Upper lobe of right lung (tissue), 1 donor: ENCODE results near the gene OMA1. TPM values are rescaled to one million over a fixed set of nuclear protein-coding genes. Genes with fewer than 3 reads are reported as not detected.
A peak's percentile ranks its signal among the peaks of the same experiment; 100 is the strongest.

ENCODE experiments used
- ATAC-seq: fragments of 200-7000 bp; cut with Tn5 transposase; one replicate; pipeline ENCODE4 v1.9.1; 2020; ENCODE audit warnings: mild to moderate bottlenecking, moderate library complexity
- DNase-seq: peaks from one replicate; pipeline ENCODE4 v3.0.0-alpha.2; 2020
- H3K27ac ChIP-seq: fragments of 200-600 bp; one replicate; pipeline ENCODE4 v1.8.0; 2022
- H3K27me3 ChIP-seq: fragments of 200-600 bp; one replicate; pipeline ENCODE4 v1.8.0; 2022; ENCODE audit warnings: mild to moderate bottlenecking
- H3K36me3 ChIP-seq: fragments of 200-600 bp; one replicate; pipeline ENCODE4 v1.8.0; 2022
- H3K4me1 ChIP-seq: fragments of 200-600 bp; one replicate; pipeline ENCODE4 v1.8.0; 2022
- H3K4me3 ChIP-seq: fragments of 200-600 bp; one replicate; pipeline ENCODE4 v1.8.0; 2022; ENCODE audit warnings: mild to moderate bottlenecking
- H3K9me3 ChIP-seq: fragments of 200-600 bp; one replicate; pipeline ENCODE4 v1.8.0; 2022
- intact Hi-C: fragments of 100-400 bp; cut with DNase I; formaldehyde crosslinking; loops from one replicate; pipeline ENCODE4 v1.11.0; 2022
- total RNA-seq: library from RNA; stranded (reverse); fragmentation: NEBNext Ultra II Directional; extraction: Animal tissue kit (Norgen Biotek cat#: 25700); gene quantifications from one replicate; pipeline ENCODE4 v1.2.1, GENCODE V29; 2021
- TF ChIP-seq, protein P1 (sequence below): fragments of 200-600 bp; IDR thresholded peaks from one replicate; pipeline ENCODE4 v1.8.0; 2022; ENCODE audit warnings: antibody characterized with exemption
- donor health status: DM: no; HTN: yes; CAD: no; lungs with severe emphysema.

OMA1 gene
- total RNA-seq, 1 donor from 2014 or later = 31.3 TPM

DNA sequence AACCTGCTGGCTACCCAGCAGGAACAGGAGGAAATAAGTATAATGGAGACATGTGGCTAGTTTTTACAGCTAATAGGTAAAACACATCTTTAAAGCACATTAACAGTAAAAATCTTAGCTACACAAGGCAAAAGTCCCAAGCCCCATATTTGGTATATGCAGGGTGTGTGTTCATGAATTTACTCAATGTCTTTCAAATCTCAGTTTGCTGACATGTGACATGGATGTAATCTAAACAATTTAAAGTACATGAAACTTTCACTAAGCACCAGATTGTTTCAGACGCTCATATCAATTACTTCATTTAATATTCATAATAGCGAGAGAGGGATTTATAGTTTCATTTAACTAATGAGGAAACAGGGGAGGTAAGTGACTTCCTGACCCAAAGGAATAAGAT, 26.6 kb upstream of the OMA1 start:
- ATAC-seq (no peak), DNase-seq (no peak)
- peak overlapping the region; percentile 58 for H3K27ac ChIP-seq
- H3K27me3 ChIP-seq = no peaks in the 10 kb centered on the region
- intact Hi-C loops = no loop called here
- TF ChIP-seq, protein P1, sequence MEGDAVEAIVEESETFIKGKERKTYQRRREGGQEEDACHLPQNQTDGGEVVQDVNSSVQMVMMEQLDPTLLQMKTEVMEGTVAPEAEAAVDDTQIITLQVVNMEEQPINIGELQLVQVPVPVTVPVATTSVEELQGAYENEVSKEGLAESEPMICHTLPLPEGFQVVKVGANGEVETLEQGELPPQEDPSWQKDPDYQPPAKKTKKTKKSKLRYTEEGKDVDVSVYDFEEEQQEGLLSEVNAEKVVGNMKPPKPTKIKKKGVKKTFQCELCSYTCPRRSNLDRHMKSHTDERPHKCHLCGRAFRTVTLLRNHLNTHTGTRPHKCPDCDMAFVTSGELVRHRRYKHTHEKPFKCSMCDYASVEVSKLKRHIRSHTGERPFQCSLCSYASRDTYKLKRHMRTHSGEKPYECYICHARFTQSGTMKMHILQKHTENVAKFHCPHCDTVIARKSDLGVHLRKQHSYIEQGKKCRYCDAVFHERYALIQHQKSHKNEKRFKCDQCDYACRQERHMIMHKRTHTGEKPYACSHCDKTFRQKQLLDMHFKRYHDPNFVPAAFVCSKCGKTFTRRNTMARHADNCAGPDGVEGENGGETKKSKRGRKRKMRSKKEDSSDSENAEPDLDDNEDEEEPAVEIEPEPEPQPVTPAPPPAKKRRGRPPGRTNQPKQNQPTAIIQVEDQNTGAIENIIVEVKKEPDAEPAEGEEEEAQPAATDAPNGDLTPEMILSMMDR = no peak
- no peaks in the 10 kb centered on the region for H3K9me3 ChIP-seq
- H3K36me3 ChIP-seq = no peaks in the 10 kb centered on the region
- peaks cover 10% of the 10 kb centered on the region for H3K4me1 ChIP-seq
- no peak overlapping the region for H3K4me3 ChIP-seq

DNA sequence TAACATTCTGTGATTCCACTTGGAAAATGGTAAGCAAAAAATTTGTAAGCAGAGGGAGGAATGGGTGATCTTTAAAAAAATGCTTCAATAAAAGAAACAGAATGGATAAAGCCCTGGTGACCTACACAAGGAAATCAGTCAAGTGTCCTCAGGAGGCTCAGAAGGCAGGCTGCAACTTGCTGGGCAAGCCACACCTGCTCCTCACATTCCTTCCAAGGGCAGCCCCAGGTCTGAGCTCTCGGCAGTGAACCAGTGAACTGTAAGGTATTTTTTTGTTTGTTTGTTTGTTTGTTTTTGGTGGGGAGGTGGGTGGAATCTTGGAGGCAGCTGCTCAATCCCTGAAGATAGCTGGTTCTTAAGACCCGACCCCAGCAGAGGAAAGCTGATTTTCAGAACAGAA, 26.2 kb upstream of the OMA1 start:
- Histone ChIP-seq H3K36me3 (no peaks in the 10 kb centered on the region), H3K9me3 (no peaks in the 10 kb centered on the region), H3K4me3 (no peak overlapping the region), H3K27ac (peak overlapping the region; percentile 58), H3K4me1 (peaks cover 10% of the 10 kb centered on the region), H3K27me3 (no peaks in the 10 kb centered on the region)
- intact Hi-C loops = no loop called here
- TF ChIP-seq, protein P1 = no peak
- ATAC-seq = peak; percentile 51
- peak; percentile 67 for DNase-seq

DNA sequence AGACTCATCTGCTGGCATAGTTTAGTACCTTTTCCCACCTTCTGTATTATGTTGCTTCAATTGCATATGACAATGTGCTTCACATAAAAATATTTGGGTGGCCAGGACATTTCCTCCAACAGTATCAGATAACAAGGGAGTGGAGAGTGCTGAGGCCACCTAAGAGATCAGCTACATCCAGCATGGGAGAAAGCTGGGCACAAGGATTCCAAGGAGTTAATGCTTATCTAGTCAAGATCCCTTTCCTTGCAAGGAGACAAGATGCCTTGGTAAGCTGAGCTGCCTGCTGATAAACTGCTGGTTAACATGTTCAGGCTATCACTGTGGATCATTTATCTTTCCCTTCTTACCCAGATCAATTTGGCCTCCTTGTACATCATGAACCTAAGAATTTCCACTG, 25.1 kb upstream of the OMA1 start:
- Histone ChIP-seq H3K4me1 (peaks cover 10% of the 10 kb centered on the region), H3K36me3 (no peaks in the 10 kb centered on the region), H3K27me3 (no peaks in the 10 kb centered on the region), H3K27ac (no peak overlapping the region), H3K4me3 (no peak overlapping the region), H3K9me3 (no peaks in the 10 kb centered on the region)
- TF ChIP-seq, protein P1 = no peak
- DNase-seq (no peak), ATAC-seq (no peak)
- intact Hi-C loops = no loop called here

DNA sequence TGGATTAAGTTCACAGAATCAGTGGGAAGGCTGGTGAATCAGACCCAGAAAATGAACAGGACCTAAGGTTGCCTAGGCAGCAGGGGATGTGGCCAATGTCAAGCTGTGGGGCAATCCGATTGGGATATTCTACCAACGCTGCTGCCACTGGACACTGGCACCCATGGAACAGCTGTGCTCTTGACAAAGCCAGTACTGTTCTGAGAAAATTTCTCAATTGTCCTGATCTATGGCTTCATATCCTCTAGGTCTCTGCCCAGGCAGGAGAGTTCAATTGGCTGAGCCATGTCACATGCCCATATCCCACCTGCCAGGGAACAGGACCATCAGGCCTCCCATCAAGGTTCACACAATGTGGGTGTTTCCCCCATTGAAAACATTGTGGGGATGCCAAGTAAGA, 24.3 kb upstream of the OMA1 start:
- ATAC-seq (no peak), DNase-seq (no peak)
- intact Hi-C loops = no loop called here
- TF ChIP-seq, protein P1 = no peak
- Histone ChIP-seq H3K27ac (no peak overlapping the region), H3K9me3 (no peaks in the 10 kb centered on the region), H3K27me3 (no peaks in the 10 kb centered on the region), H3K4me1 (peaks cover 10% of the 10 kb centered on the region), H3K36me3 (no peaks in the 10 kb centered on the region), H3K4me3 (no peak overlapping the region)

DNA sequence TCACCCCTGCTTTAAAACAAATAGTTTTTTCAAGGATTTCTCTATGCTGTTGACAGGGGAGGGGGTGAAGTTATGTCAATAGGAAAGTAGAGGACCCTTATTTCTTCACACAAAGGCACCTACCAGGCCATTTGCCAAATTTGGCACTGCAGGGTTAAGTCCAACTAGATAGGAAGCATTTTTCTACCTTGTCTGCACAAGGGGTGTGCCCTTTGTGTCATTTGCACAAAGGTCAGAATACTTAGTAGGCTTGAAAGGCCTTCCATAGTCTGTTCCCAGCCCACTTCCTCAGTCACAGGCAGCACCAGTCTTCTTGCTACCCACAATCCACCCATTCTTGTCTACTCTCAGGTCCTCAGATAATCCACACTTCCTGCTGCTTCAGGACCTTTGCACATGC, 23.6 kb upstream of the OMA1 start:
- no peaks in the 10 kb centered on the region for H3K36me3 ChIP-seq
- no peak overlapping the region for H3K4me3 ChIP-seq
- TF ChIP-seq, protein P1 = no peak
- peaks cover 10% of the 10 kb centered on the region for H3K4me1 ChIP-seq
- intact Hi-C loops = no loop called here
- ATAC-seq (no peak), DNase-seq (no peak)
- no peak overlapping the region for H3K27ac ChIP-seq
- H3K27me3 ChIP-seq = no peaks in the 10 kb centered on the region
- no peaks in the 10 kb centered on the region for H3K9me3 ChIP-seq

DNA sequence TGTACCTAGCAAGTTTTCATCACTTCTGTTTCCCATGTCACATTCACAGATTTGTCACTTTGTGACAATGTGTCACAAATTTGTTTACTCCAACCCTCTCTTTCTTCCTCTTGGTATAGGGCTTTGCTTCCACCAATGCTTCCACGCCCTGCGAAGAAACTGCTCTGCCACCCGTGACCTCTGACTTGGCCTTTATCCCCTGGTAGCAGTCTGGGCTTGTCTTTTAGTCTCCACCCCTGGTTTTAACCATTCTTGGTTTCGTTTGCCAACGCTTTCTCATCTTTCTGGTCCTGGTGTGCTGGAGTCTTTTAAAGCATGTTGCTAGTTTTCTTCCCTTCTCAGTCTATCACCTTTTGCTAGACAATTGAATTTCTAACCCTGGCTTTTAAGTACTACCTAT, 22.4 kb upstream of the OMA1 start:
- H3K4me1 ChIP-seq = peaks cover 10% of the 10 kb centered on the region
- H3K4me3 ChIP-seq = no peak overlapping the region
- H3K9me3 ChIP-seq = no peaks in the 10 kb centered on the region
- no peaks in the 10 kb centered on the region for H3K27me3 ChIP-seq
- TF ChIP-seq, protein P1 = no peak
- intact Hi-C loops = no loop called here
- no peak for DNase-seq
- no peak for ATAC-seq
- H3K27ac ChIP-seq = no peak overlapping the region
- no peaks in the 10 kb centered on the region for H3K36me3 ChIP-seq
